SK-N-SH (cell line): ENCODE measurements around the gene KCND3. TPM values are rescaled to one million over a fixed set of nuclear protein-coding genes. Genes with fewer than 3 reads are reported as not detected.

Experiments
- CTCF ChIA-PET: fragments of 300-600, 350-600 bp; formaldehyde crosslinking; extraction: SDS; loops from one replicate; lab custom pipeline; 2021; lab: Yijun Ruan, JAX
- POLR2A ChIA-PET: fragments of 350-600 bp; sonication (Branson Sonifier 250); formaldehyde crosslinking; extraction: SDS; loops from one replicate; lab custom pipeline; 2020; ENCODE audit warnings: antibody characterized with exemption, inconsistent platforms; lab: Yijun Ruan, JAX
- DNase-seq: peaks from one replicate; pipeline ENCODE4 v3.0.0; 2012
- H2AFZ ChIP-seq: fragments of 200-600 bp; sonication (generic); 2 replicates; pipeline ENCODE4 v1.8.1; 2016; ENCODE audit warnings: antibody characterized with exemption, mild to moderate bottlenecking, low read depth
- H3F3A ChIP-seq: fragments of 200-600 bp; sonication (generic); replicated peaks from 2 replicates; pipeline ENCODE3; 2016; ENCODE audit warnings: antibody characterized with exemption, mild to moderate bottlenecking; ENCODE audit not compliant: insufficient read depth
- H3K27ac ChIP-seq, 2 experiments: fragments of 200-500 bp in 1 of 2; fragments of 200-600 bp in 1 of 2; sonication (Bioruptor generic) in 1 of 2; sonication (generic), shearing (Covaris generic) in 1 of 2; 2 replicates each; pipeline versions ENCODE4 v1.5.1 to v1.6.1; 2014 to 2016; ENCODE audit warnings: low read depth in 2 of 2, inconsistent platforms in 1 of 2, low read length in 1 of 2, mild to moderate bottlenecking in 1 of 2, mixed read lengths in 1 of 2
- H3K27me3 ChIP-seq: fragments of 200-600 bp; sonication (generic), shearing (Covaris generic); 2 replicates; pipeline ENCODE4 v1.6.1; 2016; ENCODE audit warnings: mixed run types; ENCODE audit not compliant: insufficient read depth
- H3K36me3 ChIP-seq, 2 experiments: fragments of 200-500 bp in 1 of 2; fragments of 200-600 bp in 1 of 2; sonication (Bioruptor generic) in 1 of 2; sonication (generic) in 1 of 2; replicated peaks in 1 of 2; 2 replicates each; pipeline versions ENCODE3 to v1.5.1; 2014 to 2016; ENCODE audit warnings: low read length in 1 of 2, mild to moderate bottlenecking in 1 of 2; ENCODE audit not compliant: insufficient read depth in 2 of 2, control insufficient read depth in 1 of 2
- H3K4me1 ChIP-seq, 2 experiments: fragments of 200-500 bp in 1 of 2; fragments of 200-600 bp in 1 of 2; sonication (Bioruptor generic) in 1 of 2; sonication (generic), shearing (Covaris generic) in 1 of 2; 2 replicates each; pipeline versions ENCODE4 v1.5.1 to v1.6.1; 2014 to 2016; ENCODE audit warnings: low read depth in 1 of 2, low read length in 1 of 2, mixed run types in 1 of 2; ENCODE audit not compliant: insufficient read depth in 2 of 2, control insufficient read depth in 1 of 2
- H3K4me2 ChIP-seq: fragments of 200-600 bp; sonication (generic), shearing (Covaris generic); 2 replicates; pipeline ENCODE4 v1.6.1; 2017; ENCODE audit warnings: mixed run types
- H3K4me3 ChIP-seq, 2 experiments: fragments of 200-500 bp in 1 of 2; fragments of 200-600 bp in 1 of 2; sonication (Bioruptor generic) in 1 of 2; sonication (generic), shearing (Covaris generic) in 1 of 2; 2 replicates each; pipeline versions ENCODE4 v1.5.1 to v1.8.1; 2014 to 2016; ENCODE audit warnings: low read depth in 2 of 2, inconsistent platforms in 1 of 2, low read length in 1 of 2, mild to moderate bottlenecking in 1 of 2, mixed read lengths in 1 of 2, moderate library complexity in 1 of 2
- H3K79me2 ChIP-seq: fragments of 200-600 bp; sonication (generic); 2 replicates; pipeline ENCODE4 v1.8.1; 2017; ENCODE audit warnings: mild to moderate bottlenecking; ENCODE audit not compliant: insufficient read depth
- H3K9ac ChIP-seq: fragments of 200-600 bp; sonication (generic); 2 replicates; pipeline ENCODE4 v1.6.1; 2017; ENCODE audit warnings: mixed run types
- H3K9me2 ChIP-seq: fragments of 200-600 bp; sonication (generic); 2 replicates; pipeline ENCODE4 v1.6.1; 2017; ENCODE audit warnings: mixed run types
- H3K9me3 ChIP-seq: fragments of 200-600 bp; sonication (generic); 2 replicates; pipeline ENCODE4 v1.6.1; 2017; ENCODE audit warnings: mixed run types, mild to moderate bottlenecking, moderate library complexity
- H4K20me1 ChIP-seq: fragments of 200-600 bp; sonication (generic); 2 replicates; pipeline ENCODE4 v1.6.1; 2017; ENCODE audit warnings: mild to moderate bottlenecking, mixed run types; ENCODE audit not compliant: insufficient read depth
- ELF1 ChIP-seq: IDR thresholded peaks from 2 replicates; pipeline ENCODE4 v1.4.0; 2012
- EP300 ChIP-seq, 2 experiments: IDR thresholded peaks; 2 replicates each; pipeline versions ENCODE4 v1.4.0 to v1.6.1; 2012; ENCODE audit warnings: borderline replicate concordance in 1 of 2, low read depth in 1 of 2, low read length in 1 of 2
- EZH2phosphoT487 ChIP-seq: fragments of 200-600 bp; sonication (generic); IDR thresholded peaks from 2 replicates; pipeline ENCODE4 v1.6.1; 2017; ENCODE audit warnings: low read depth, mixed run types, mild to moderate bottlenecking, antibody characterized with exemption, moderate library complexity, borderline replicate concordance
- FOSL2 ChIP-seq: IDR thresholded peaks from 2 replicates; pipeline ENCODE4 v1.4.0; 2012; ENCODE audit warnings: low read depth, mild to moderate bottlenecking, moderate library complexity, borderline replicate concordance
- GATA2 ChIP-seq: sonication (generic); formaldehyde crosslinking; IDR thresholded peaks from 2 replicates; pipeline ENCODE4 v1.5.0; 2020; ENCODE audit warnings: mild to moderate bottlenecking, missing genetic modification reagents
- NFIC ChIP-seq: IDR thresholded peaks from 2 replicates; pipeline ENCODE4 v1.4.0; 2012; ENCODE audit warnings: borderline replicate concordance
- NRF1 ChIP-seq: IDR thresholded peaks from 2 replicates; pipeline ENCODE4 v1.6.1; 2012; ENCODE audit warnings: low read depth, mild to moderate bottlenecking, low read length
- POLR2AphosphoS5 ChIP-seq: IDR thresholded peaks from 2 replicates; pipeline ENCODE4 v1.6.1; 2012; ENCODE audit warnings: low read depth, low read length
- RCOR1 ChIP-seq: fragments of 150-350 bp; IDR thresholded peaks from 2 replicates; pipeline ENCODE4 v1.6.1; 2017; ENCODE audit warnings: antibody characterized with exemption, low read length
- RFX5 ChIP-seq: IDR thresholded peaks from 2 replicates; pipeline ENCODE4 v1.6.1; 2012; ENCODE audit warnings: mild to moderate bottlenecking, improper control_type of control experiment, low read length
- RXRA ChIP-seq: IDR thresholded peaks from 2 replicates; pipeline ENCODE4 v1.4.0; 2012; ENCODE audit warnings: low read depth, mild to moderate bottlenecking, borderline replicate concordance
- SIN3A ChIP-seq: IDR thresholded peaks from 2 replicates; pipeline ENCODE4 v1.6.1; 2012; ENCODE audit warnings: low read depth, mild to moderate bottlenecking, low read length, moderate library complexity, borderline replicate concordance
- SMC3 ChIP-seq: IDR thresholded peaks from 2 replicates; pipeline ENCODE4 v1.6.1; 2012; ENCODE audit warnings: low read depth, low read length, improper control_type of control experiment
- TCF12 ChIP-seq: IDR thresholded peaks from 2 replicates; pipeline ENCODE4 v1.4.0; 2012
- TEAD4 ChIP-seq: IDR thresholded peaks from 2 replicates; pipeline ENCODE4 v1.4.0; 2012; ENCODE audit warnings: mild to moderate bottlenecking, borderline replicate concordance; ENCODE audit not compliant: insufficient read depth
- YY1 ChIP-seq: IDR thresholded peaks from 2 replicates; pipeline ENCODE4 v1.4.0; 2012; ENCODE audit warnings: low read depth, mild to moderate bottlenecking
- WGBS: methylation state at CpG from one replicate; pipeline ENCODE4 v1.1.6; 2017; ENCODE audit warnings: low lambda C conversion rate; 5-methylcytosine and 5-hydroxymethylcytosine counted together
- polyA plus RNA-seq, 3 experiments: library from polyadenylated mRNA; depleted of rRNA; stranded (reverse); fragments of >200 nt; gene quantifications; 2 replicates each; pipeline ENCODE4 v1.2.3, GENCODE V29; 2012
- TF ChIP-seq, protein P1 (sequence below): IDR thresholded peaks from 2 replicates; pipeline ENCODE4 v1.4.0; 2012; ENCODE audit warnings: low read depth, borderline replicate concordance
- TF ChIP-seq, protein P2 (sequence below): IDR thresholded peaks from 2 replicates; pipeline ENCODE4 v1.6.1; 2012; ENCODE audit warnings: mild to moderate bottlenecking, low read depth, low read length, moderate library complexity
- TF ChIP-seq, protein P3 (sequence below): IDR thresholded peaks from 2 replicates; pipeline ENCODE4; 2012
- TF ChIP-seq, protein P4 (sequence below): fragments of 150-350 bp; IDR thresholded peaks from 2 replicates; pipeline ENCODE4 v1.6.1; 2016; ENCODE audit warnings: mild to moderate bottlenecking, low read depth, low read length
- TF ChIP-seq, protein P5 (sequence below): fragments of 200-600 bp; sonication (generic); IDR thresholded peaks from 2 replicates; pipeline ENCODE4 v1.6.1; 2017; ENCODE audit warnings: antibody characterized with exemption, mild to moderate bottlenecking, moderate library complexity

Gene KCND3
- polyA plus RNA-seq, 1 of the 3 experiments (the other 2 are of a cell fraction), result not detected

DNA sequence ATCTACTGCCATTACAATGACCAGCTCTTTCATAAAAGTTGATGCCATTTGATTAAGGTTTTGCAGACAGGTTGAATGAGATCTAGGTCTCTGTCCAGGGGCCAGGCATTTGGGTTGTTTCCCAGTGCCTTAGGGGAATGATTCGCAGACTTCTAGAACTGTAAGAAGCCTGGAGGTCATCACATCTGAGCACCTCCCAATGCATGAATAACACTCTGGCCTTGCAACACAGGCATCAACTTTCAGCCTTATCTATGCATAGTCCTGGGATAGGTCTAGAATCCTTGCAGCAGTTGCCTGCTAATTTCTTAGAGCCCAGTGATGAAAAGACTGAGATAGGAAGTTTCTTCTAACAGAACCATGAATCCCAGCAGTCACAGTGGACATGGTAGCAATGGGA lies 44.8 kb upstream of the KCND3 start (continued):
- TF ChIP-seq, protein P1, sequence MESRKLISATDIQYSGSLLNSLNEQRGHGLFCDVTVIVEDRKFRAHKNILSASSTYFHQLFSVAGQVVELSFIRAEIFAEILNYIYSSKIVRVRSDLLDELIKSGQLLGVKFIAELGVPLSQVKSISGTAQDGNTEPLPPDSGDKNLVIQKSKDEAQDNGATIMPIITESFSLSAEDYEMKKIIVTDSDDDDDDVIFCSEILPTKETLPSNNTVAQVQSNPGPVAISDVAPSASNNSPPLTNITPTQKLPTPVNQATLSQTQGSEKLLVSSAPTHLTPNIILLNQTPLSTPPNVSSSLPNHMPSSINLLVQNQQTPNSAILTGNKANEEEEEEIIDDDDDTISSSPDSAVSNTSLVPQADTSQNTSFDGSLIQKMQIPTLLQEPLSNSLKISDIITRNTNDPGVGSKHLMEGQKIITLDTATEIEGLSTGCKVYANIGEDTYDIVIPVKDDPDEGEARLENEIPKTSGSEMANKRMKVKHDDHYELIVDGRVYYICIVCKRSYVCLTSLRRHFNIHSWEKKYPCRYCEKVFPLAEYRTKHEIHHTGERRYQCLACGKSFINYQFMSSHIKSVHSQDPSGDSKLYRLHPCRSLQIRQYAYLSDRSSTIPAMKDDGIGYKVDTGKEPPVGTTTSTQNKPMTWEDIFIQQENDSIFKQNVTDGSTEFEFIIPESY, result no peak
- TF ChIP-seq NFIC (no peak), SIN3A (no peak), GATA2 (CRISPR knock-in tag) (no peak), RCOR1 (no peak), EZH2phosphoT487 (no peak), SMC3 (no peak)
- TF ChIP-seq, all 33 proteins: peak for 0

DNA sequence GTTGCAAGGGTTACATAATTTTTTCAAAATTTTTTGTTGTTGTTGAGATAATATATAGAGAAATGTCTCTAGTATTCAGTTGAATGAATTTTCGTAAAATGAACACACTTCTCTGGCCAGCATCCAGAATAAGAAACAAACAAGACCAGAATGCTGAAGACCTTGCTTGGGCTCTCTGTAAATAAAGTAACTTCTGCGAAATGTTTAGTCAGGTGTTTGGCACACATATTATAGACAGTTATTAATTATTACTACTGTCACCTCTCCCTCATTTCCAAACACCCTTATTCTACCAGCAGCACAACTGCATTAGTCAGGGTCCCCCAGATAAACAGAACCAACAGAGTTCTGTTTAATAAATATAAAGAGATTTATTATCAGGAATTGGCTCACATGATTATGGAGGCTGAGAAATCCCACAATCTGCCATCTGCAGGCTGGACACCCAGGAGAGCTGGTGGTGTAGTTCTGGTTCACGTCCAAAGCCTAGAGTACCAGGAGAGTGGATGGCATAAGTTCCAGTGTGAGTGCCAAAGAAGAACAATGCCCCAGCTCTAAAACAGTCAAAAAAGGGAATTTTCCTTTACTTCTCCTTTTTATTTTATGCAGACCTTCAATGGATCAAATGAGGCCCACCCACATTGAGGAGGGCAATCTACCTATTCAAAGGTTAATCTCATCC lies 44.1 kb upstream of the KCND3 start:
- Histone ChIP-seq H2AFZ (no peak overlapping the region), H3K36me3 (no peaks in the 10 kb centered on the region), H3F3A (no peaks in the 10 kb centered on the region), H3K4me2 (no peak overlapping the region), H3K4me1 (no peaks in the 10 kb centered on the region), H3K4me3 (no peak overlapping the region), H3K27ac (no peak overlapping the region), H3K9ac (no peak overlapping the region), H3K79me2 (no peaks in the 10 kb centered on the region), H4K20me1 (no peaks in the 10 kb centered on the region), H3K27me3 (no peaks in the 10 kb centered on the region), H3K9me3 (no peaks in the 10 kb centered on the region), H3K9me2 (no peaks in the 10 kb centered on the region)
- DNase-seq, result no peak
- TF ChIP-seq TEAD4, result no peak
- no peak for TF ChIP-seq RCOR1
- TF ChIP-seq NRF1, result no peak
- TF ChIP-seq, protein P2, sequence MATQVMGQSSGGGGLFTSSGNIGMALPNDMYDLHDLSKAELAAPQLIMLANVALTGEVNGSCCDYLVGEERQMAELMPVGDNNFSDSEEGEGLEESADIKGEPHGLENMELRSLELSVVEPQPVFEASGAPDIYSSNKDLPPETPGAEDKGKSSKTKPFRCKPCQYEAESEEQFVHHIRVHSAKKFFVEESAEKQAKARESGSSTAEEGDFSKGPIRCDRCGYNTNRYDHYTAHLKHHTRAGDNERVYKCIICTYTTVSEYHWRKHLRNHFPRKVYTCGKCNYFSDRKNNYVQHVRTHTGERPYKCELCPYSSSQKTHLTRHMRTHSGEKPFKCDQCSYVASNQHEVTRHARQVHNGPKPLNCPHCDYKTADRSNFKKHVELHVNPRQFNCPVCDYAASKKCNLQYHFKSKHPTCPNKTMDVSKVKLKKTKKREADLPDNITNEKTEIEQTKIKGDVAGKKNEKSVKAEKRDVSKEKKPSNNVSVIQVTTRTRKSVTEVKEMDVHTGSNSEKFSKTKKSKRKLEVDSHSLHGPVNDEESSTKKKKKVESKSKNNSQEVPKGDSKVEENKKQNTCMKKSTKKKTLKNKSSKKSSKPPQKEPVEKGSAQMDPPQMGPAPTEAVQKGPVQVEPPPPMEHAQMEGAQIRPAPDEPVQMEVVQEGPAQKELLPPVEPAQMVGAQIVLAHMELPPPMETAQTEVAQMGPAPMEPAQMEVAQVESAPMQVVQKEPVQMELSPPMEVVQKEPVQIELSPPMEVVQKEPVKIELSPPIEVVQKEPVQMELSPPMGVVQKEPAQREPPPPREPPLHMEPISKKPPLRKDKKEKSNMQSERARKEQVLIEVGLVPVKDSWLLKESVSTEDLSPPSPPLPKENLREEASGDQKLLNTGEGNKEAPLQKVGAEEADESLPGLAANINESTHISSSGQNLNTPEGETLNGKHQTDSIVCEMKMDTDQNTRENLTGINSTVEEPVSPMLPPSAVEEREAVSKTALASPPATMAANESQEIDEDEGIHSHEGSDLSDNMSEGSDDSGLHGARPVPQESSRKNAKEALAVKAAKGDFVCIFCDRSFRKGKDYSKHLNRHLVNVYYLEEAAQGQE, result no peak
- no peak for TF ChIP-seq FOSL2
- TF ChIP-seq SIN3A, result no peak
- TF ChIP-seq POLR2AphosphoS5, result no peak
- no peak for TF ChIP-seq EZH2phosphoT487
- no peak for TF ChIP-seq RFX5
- no peak for TF ChIP-seq EP300 (IDR thresholded peaks at IDR 0.05; ENCODE audit: borderline replicate concordance in 1 of 2, low read depth in 1 of 2, low read length in 1 of 2)
- TF ChIP-seq, protein P3, sequence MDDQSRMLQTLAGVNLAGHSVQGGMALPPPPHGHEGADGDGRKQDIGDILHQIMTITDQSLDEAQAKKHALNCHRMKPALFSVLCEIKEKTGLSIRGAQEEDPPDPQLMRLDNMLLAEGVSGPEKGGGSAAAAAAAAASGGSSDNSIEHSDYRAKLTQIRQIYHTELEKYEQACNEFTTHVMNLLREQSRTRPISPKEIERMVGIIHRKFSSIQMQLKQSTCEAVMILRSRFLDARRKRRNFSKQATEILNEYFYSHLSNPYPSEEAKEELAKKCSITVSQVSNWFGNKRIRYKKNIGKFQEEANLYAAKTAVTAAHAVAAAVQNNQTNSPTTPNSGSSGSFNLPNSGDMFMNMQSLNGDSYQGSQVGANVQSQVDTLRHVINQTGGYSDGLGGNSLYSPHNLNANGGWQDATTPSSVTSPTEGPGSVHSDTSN, result no peak
- TF ChIP-seq RXRA, result no peak
- TF ChIP-seq, protein P4, sequence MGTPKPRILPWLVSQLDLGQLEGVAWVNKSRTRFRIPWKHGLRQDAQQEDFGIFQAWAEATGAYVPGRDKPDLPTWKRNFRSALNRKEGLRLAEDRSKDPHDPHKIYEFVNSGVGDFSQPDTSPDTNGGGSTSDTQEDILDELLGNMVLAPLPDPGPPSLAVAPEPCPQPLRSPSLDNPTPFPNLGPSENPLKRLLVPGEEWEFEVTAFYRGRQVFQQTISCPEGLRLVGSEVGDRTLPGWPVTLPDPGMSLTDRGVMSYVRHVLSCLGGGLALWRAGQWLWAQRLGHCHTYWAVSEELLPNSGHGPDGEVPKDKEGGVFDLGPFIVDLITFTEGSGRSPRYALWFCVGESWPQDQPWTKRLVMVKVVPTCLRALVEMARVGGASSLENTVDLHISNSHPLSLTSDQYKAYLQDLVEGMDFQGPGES, result no peak
- TF ChIP-seq ELF1, result no peak
- TF ChIP-seq, protein P5, sequence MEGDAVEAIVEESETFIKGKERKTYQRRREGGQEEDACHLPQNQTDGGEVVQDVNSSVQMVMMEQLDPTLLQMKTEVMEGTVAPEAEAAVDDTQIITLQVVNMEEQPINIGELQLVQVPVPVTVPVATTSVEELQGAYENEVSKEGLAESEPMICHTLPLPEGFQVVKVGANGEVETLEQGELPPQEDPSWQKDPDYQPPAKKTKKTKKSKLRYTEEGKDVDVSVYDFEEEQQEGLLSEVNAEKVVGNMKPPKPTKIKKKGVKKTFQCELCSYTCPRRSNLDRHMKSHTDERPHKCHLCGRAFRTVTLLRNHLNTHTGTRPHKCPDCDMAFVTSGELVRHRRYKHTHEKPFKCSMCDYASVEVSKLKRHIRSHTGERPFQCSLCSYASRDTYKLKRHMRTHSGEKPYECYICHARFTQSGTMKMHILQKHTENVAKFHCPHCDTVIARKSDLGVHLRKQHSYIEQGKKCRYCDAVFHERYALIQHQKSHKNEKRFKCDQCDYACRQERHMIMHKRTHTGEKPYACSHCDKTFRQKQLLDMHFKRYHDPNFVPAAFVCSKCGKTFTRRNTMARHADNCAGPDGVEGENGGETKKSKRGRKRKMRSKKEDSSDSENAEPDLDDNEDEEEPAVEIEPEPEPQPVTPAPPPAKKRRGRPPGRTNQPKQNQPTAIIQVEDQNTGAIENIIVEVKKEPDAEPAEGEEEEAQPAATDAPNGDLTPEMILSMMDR, result no peak
- no peak for TF ChIP-seq YY1
- TF ChIP-seq SMC3, result no peak
- no peak for TF ChIP-seq TCF12
- 17% methylated on average over 3 of the region's 3 CpGs for WGBS
- POLR2A ChIA-PET, result no interaction called here
- CTCF ChIA-PET, result no interaction called here
